Prostate gland (tissue), 2 donors: ENCODE data around the gene RNF103.

Experiments used
- CTCF ChIP-seq, 4 experiments: fragments of 200-600 bp in 2 of 4; fragments of 450-650 bp in 2 of 4; sonication (generic) in 2 of 4; IDR thresholded peaks; 1 replicate in 3 of 4; 2 replicates in 1 of 4; pipeline ENCODE4 v1.5.1; 2016 to 2019; ENCODE audit warnings: antibody characterized with exemption in 4 of 4, mild to moderate bottlenecking in 2 of 4, moderate library complexity in 2 of 4
- POLR2AphosphoS5 ChIP-seq: sonication (generic); formaldehyde crosslinking; IDR thresholded peaks from one replicate; pipeline ENCODE4 v1.6.1; 2017; ENCODE audit warnings: antibody characterized with exemption

- no peak for TF ChIP-seq CTCF (IDR thresholded peaks at IDR 0.05)
- TF ChIP-seq POLR2AphosphoS5 = no peak
These were observed 13.2 kb upstream of the RNF103 start for GRCh38 chr2:86636842-86637241.
